Panc1 (cell line): ENCODE results near the gene TUFT1.

Experiments
- CTCF ChIP-seq: fragments of 450-650 bp; IDR thresholded peaks from 2 replicates; pipeline ENCODE4 v1.5.1; 2017; ENCODE audit warnings: mild to moderate bottlenecking
- SIN3A ChIP-seq: IDR thresholded peaks from 2 replicates; pipeline ENCODE4 v1.6.1; 2012; ENCODE audit warnings: low read depth, mild to moderate bottlenecking, low read length, moderate library complexity, borderline replicate concordance; ENCODE audit not compliant: insufficient read depth

- TF ChIP-seq SIN3A, result no peak
- TF ChIP-seq CTCF, result no peak
These were observed 3.6 kb upstream of the TUFT1 start for GRCh38 chr1:151536499-151536898.
